Measurements from ENCODE around the gene THSD7A. TPM values are rescaled to one million over a fixed set of nuclear protein-coding genes. Genes with fewer than 3 reads are reported as not detected.

THSD7A gene
- total RNA-seq, 1 donor from 2014 or later: 0.26 TPM

GRCh38 chr7:11343136-11343535 lies 488.9 kb downstream of the THSD7A start:
- FAIRE-seq (no peak), DNase-seq (ENCODE audit: low read depth) (no peak)
- TF ChIP-seq CTCF (IDR thresholded peaks at IDR 0.05; ENCODE audit: insufficient read depth, low read length, severe bottlenecking): no peak
- H3K27me3 ChIP-seq (ENCODE audit: control insufficient read depth, insufficient read depth, low read length): no peaks in the 10 kb centered on the region
- H3K36me3 ChIP-seq (ENCODE audit: control insufficient read depth, insufficient read depth, low read length): no peaks in the 10 kb centered on the region
- no peak overlapping the region for H3K4me3 ChIP-seq (ENCODE audit: low read depth, low read length)

- TF ChIP-seq CTCF (IDR thresholded peaks at IDR 0.05; ENCODE audit: insufficient read depth, low read length, severe bottlenecking): peak; percentile 34
- DNase-seq (ENCODE audit: low read depth): peak; percentile 50
- no peak for FAIRE-seq
These were observed 490.6 kb downstream of the THSD7A start for GRCh38 chr7:11341285-11341944.

GRCh38 chr7:11336432-11336831 lies 495.6 kb downstream of the THSD7A start:
- no peak for TF ChIP-seq CTCF (IDR thresholded peaks at IDR 0.05; ENCODE audit: insufficient read depth, low read length, severe bottlenecking)
- FAIRE-seq (no peak), DNase-seq (ENCODE audit: low read depth) (no peak)
- H3K27me3 ChIP-seq (ENCODE audit: control insufficient read depth, insufficient read depth, low read length): no peaks in the 10 kb centered on the region
- H3K4me3 ChIP-seq (ENCODE audit: low read depth, low read length): no peak overlapping the region
- no peaks in the 10 kb centered on the region for H3K36me3 ChIP-seq (ENCODE audit: control insufficient read depth, insufficient read depth, low read length)

More at GRCh38 chr7:11341285-11341944, 490.6 kb downstream of the THSD7A start:
- Histone ChIP-seq H3K27me3 (ENCODE audit: control insufficient read depth, insufficient read depth, low read length) (no peaks in the 10 kb centered on the region), H3K36me3 (ENCODE audit: control insufficient read depth, insufficient read depth, low read length) (no peaks in the 10 kb centered on the region), H3K4me3 (ENCODE audit: low read depth, low read length) (no peak overlapping the region)

- no peak for DNase-seq (ENCODE audit: low read depth)
- Histone ChIP-seq H3K27me3 (ENCODE audit: control insufficient read depth, insufficient read depth, low read length) (no peaks in the 10 kb centered on the region), H3K4me3 (ENCODE audit: low read depth, low read length) (no peak overlapping the region), H3K36me3 (ENCODE audit: control insufficient read depth, insufficient read depth, low read length) (no peaks in the 10 kb centered on the region)
- no peak for TF ChIP-seq CTCF (IDR thresholded peaks at IDR 0.05; ENCODE audit: insufficient read depth, low read length, severe bottlenecking)
- no peak for FAIRE-seq
These were observed 496.1 kb downstream of the THSD7A start for GRCh38 chr7:11335947-11336346.

- no peaks in the 10 kb centered on the region for H3K36me3 ChIP-seq (ENCODE audit: control insufficient read depth, insufficient read depth, low read length)
- TF ChIP-seq CTCF (IDR thresholded peaks at IDR 0.05; ENCODE audit: insufficient read depth, low read length, severe bottlenecking): no peak
- H3K4me3 ChIP-seq (ENCODE audit: low read depth, low read length): no peak overlapping the region
- no peaks in the 10 kb centered on the region for H3K27me3 ChIP-seq (ENCODE audit: control insufficient read depth, insufficient read depth, low read length)
- DNase-seq (ENCODE audit: low read depth) (no peak), FAIRE-seq (no peak)
These were observed 499.2 kb downstream of the THSD7A start for GRCh38 chr7:11332865-11333228.

All from bronchial epithelial cell (primary cell).